Thyroid gland (tissue), 4 donors: ENCODE measurements around the gene SETBP1.

Experiments
- CTCF ChIP-seq, 6 experiments: fragments of 200-600 bp in 3 of 6; fragments of 450-650 bp in 3 of 6; sonication (generic) in 3 of 6; IDR thresholded peaks; one replicate each; pipeline ENCODE4 v1.5.1; 2016 to 2019; ENCODE audit warnings: antibody characterized with exemption in 6 of 6, mild to moderate bottlenecking in 2 of 6, inconsistent platforms in 1 of 6, moderate library complexity in 1 of 6
- POLR2A ChIP-seq, 2 donors: fragments of 450-650 bp; IDR thresholded peaks; one replicate each; pipeline ENCODE4 v1.6.1; 2017; ENCODE audit warnings: antibody characterized with exemption in 2 of 2, mild to moderate bottlenecking in 2 of 2, moderate library complexity in 1 of 2

GRCh38 chr18:44805176-44805575 is 124.5 kb downstream of the SETBP1 start:
- TF ChIP-seq CTCF (IDR thresholded peaks at IDR 0.05): no peak
- TF ChIP-seq POLR2A (IDR thresholded peaks at IDR 0.05): no peak
